Omental fat pad (tissue), 4 donors: ENCODE data around the gene LACRT. TPM values are rescaled to one million over a fixed set of nuclear protein-coding genes. Genes with fewer than 3 reads are reported as not detected.

Source experiments
- ATAC-seq: fragments of 150-250 bp; one replicate; pipeline ENCODE4 v1.9.1; 2016; ENCODE audit warnings: mild to moderate bottlenecking, moderate library complexity; ENCODE audit not compliant: low FRiP score
- DNase-seq: peaks from one replicate; pipeline ENCODE4 v3.0.0-alpha.2; 2019; ENCODE audit warnings: low spot score
- total RNA-seq, 4 donors: library from RNA; depleted of rRNA; stranded (reverse); fragments of >200 nt; gene quantifications; one replicate each; pipeline ENCODE4 v1.1.0, GENCODE V29; 2016
- TF ChIP-seq, protein P1 (sequence below), 3 donors: fragments of 450-650 bp; IDR thresholded peaks; one replicate each; pipeline ENCODE4 v1.5.1; 2016 to 2017; ENCODE audit warnings: antibody characterized with exemption in 3 of 3, mild to moderate bottlenecking in 3 of 3, moderate library complexity in 2 of 3

LACRT gene
- total RNA-seq, 4 donors from 2014 or later = not detected

DNA sequence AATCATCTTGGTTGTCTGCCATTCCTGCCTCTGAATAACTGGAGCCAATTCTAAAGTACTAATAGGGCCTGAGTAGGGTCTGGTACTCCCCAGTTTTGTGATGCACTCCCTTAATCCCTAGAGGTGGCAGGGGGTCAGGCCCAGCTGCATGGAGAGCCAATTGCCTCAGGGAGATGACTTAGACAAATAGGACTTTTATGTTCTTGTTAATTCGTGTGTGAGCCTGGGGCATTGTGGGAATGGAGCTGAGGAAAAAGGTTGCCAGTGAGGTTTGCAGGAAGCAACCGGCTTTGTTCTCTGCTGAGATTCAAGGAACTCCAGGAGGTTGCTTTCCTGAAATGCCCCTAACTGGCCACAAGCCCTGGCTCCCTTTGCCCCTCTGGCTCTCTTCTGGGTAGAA is 20.2 kb upstream of the LACRT start:
- TF ChIP-seq, protein P1, sequence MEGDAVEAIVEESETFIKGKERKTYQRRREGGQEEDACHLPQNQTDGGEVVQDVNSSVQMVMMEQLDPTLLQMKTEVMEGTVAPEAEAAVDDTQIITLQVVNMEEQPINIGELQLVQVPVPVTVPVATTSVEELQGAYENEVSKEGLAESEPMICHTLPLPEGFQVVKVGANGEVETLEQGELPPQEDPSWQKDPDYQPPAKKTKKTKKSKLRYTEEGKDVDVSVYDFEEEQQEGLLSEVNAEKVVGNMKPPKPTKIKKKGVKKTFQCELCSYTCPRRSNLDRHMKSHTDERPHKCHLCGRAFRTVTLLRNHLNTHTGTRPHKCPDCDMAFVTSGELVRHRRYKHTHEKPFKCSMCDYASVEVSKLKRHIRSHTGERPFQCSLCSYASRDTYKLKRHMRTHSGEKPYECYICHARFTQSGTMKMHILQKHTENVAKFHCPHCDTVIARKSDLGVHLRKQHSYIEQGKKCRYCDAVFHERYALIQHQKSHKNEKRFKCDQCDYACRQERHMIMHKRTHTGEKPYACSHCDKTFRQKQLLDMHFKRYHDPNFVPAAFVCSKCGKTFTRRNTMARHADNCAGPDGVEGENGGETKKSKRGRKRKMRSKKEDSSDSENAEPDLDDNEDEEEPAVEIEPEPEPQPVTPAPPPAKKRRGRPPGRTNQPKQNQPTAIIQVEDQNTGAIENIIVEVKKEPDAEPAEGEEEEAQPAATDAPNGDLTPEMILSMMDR (IDR thresholded peaks at IDR 0.05) = no peak
- no peak for ATAC-seq
- DNase-seq = no peak

- DNase-seq (no peak), ATAC-seq (no peak)
- TF ChIP-seq, protein P1 (IDR thresholded peaks at IDR 0.05) = no peak
Measured at GRCh38 chr12:54653025-54653424, 18.3 kb upstream of the LACRT start.

DNA sequence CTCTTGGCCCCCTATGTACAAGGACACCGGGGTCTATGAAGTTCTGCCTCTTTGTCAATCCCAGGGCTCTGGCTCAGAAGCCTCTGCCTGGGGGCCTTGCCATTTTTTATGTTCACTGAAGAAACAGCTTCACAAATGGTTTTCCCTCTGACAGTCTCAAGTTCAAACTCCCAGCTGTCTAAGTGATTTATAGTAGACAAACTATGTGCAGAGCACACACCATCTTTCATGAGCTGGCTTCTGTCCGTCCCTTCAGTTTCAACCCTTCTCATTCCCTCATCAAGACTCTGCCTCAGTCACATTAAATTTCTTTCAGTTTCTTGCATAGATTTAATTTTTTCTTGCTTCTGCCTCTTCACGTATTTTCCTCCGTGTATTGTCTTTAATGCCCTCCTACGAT is 16.2 kb upstream of the LACRT start:
- ATAC-seq (no peak), DNase-seq (no peak)
- TF ChIP-seq, protein P1 (IDR thresholded peaks at IDR 0.05) = no peak

DNA sequence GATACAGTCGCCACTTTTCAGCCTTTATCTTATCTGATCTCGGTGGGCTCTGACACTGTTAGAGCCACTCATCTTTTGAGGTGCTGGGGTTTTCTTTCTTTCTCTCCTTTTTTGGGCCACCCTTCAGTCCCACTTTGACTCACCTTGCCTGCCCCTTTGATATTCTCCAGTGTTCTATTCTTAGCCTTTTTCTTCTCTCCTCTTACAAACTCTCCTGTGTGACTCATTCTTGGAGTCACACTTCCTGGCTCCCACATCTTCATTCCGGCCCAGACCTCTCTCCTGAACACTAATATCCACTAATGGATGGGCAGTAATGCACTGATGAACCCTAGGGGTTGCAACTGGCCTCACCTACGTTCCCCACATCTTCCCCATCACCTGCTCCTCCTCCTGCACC is 15.7 kb upstream of the LACRT start:
- no peak for DNase-seq
- no peak for ATAC-seq
- TF ChIP-seq, protein P1 (IDR thresholded peaks at IDR 0.05) = no peak

GRCh38 chr12:54649825-54650224 is 15.1 kb upstream of the LACRT start:
- DNase-seq (no peak), ATAC-seq (no peak)
- TF ChIP-seq, protein P1 (IDR thresholded peaks at IDR 0.05) = no peak

DNA sequence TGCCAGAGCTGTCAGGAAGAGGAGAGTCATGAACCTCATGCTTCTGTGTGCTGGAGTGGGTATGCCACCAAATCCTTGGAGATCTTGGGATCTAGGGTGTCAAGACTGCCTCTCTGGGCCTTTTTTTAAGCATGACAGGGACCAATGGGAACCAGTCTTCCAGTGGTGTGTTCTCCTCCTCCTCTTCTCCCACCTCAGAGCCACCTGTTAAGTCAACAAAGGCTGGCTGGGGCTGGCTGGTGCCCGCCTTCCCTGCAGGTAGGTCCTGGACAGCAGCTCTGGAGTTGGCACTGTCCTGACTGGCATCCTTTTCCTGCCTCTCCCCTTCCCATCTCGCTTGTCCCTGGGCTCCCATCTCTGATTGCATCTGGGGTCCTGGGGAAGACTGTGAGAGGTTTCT is 13.6 kb upstream of the LACRT start, which contains the start of gene DCD:
DCD (minus strand) TSS at position 101 of the 400 bp plus-strand sequence; CDS start at position 39, 62 bp downstream.
- DNase-seq (no peak), ATAC-seq (no peak)
- TF ChIP-seq, protein P1 (IDR thresholded peaks at IDR 0.05) = no peak

DNA sequence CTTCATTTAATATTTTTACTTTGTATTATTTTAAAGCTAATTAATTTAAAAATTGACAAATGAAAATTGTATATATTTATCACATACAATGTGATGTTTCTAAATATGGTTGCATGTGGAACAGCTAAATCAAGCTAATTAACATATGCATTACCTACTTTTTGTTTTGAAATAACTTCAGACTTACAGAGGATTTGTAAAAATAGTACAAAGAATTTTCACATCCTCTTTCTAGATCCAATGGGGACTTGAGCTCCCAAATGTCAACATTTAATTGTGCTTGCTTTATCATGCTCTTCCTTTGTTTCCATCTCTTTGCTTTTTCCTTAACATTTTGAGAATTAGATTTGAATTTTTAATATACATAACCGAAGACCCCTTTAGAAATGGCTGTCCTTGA is 6.9 kb upstream of the LACRT start:
- ATAC-seq (no peak), DNase-seq (no peak)

More for the DNA sequence above, 6.9 kb upstream of the LACRT start:
- TF ChIP-seq, protein P1 (IDR thresholded peaks at IDR 0.05) = no peak
